Neuronal stem cell (in vitro differentiated cells): Measurements from ENCODE around the gene PSMB2.
A peak's percentile ranks its signal among the peaks of the same experiment; 100 is the strongest.

Experiments
- DNase-seq: peaks from one replicate; pipeline ENCODE4 v3.0.0-alpha.2; 2013; ENCODE audit warnings: low spot score
- H2AFZ ChIP-seq: one replicate; pipeline ENCODE4 v1.6.1; 2013; ENCODE audit warnings: mild to moderate bottlenecking, low read length, inconsistent platforms
- H2AK5ac ChIP-seq: 2 replicates; pipeline ENCODE4 v1.6.1; 2013; ENCODE audit warnings: low read depth, mild to moderate bottlenecking, inconsistent platforms, low read length, moderate library complexity, mixed read lengths
- H2BK120ac ChIP-seq: 2 replicates; pipeline ENCODE4 v1.6.1; 2013; ENCODE audit warnings: low read depth, mild to moderate bottlenecking, inconsistent platforms, low read length, moderate library complexity, mixed read lengths
- H2BK12ac ChIP-seq: one replicate; pipeline ENCODE4 v1.6.1; 2013; ENCODE audit warnings: low read length, inconsistent platforms
- H2BK15ac ChIP-seq: 2 replicates; pipeline ENCODE4 v1.6.1; 2013; ENCODE audit warnings: mild to moderate bottlenecking, low read length, inconsistent platforms, mixed read lengths
- H2BK5ac ChIP-seq: one replicate; pipeline ENCODE4 v1.6.1; 2013; ENCODE audit warnings: inconsistent platforms, mild to moderate bottlenecking, low read length, moderate library complexity
- H3K14ac ChIP-seq: one replicate; pipeline ENCODE4 v1.6.1; 2013; ENCODE audit warnings: low read length, inconsistent platforms
- H3K18ac ChIP-seq: 2 replicates; pipeline ENCODE4 v1.6.1; 2013; ENCODE audit warnings: low read length, inconsistent platforms
- H3K23ac ChIP-seq: 2 replicates; pipeline ENCODE4 v1.6.1; 2013; ENCODE audit warnings: low read depth, mild to moderate bottlenecking, mixed read lengths, low read length, inconsistent platforms; ENCODE audit not compliant: poor library complexity
- H3K27ac ChIP-seq: replicated peaks from 3 replicates; pipeline ENCODE4 v1.5.1; 2013; ENCODE audit warnings: low read length, inconsistent platforms
- H3K27me3 ChIP-seq, 3 experiments: 2 replicates each; pipeline ENCODE4 v1.6.1; 2013; ENCODE audit warnings: low read length in 3 of 3, mild to moderate bottlenecking in 2 of 3, inconsistent platforms in 1 of 3, low read depth in 1 of 3, mixed read lengths in 1 of 3, moderate library complexity in 1 of 3; ENCODE audit not compliant: control insufficient read depth in 3 of 3, insufficient read depth in 3 of 3
- H3K36me3 ChIP-seq, 2 donors: replicated peaks in 1 of 2; 2 replicates each; pipeline ENCODE4 v1.6.1; 2013; ENCODE audit warnings: low read length in 2 of 2; ENCODE audit not compliant: control insufficient read depth in 2 of 2, insufficient read depth in 2 of 2
- H3K4ac ChIP-seq: 2 replicates; pipeline ENCODE4 v1.6.1; 2013; ENCODE audit warnings: inconsistent platforms, mild to moderate bottlenecking, low read length, moderate library complexity
- H3K4me1 ChIP-seq, 2 donors: 1 replicate in 1 of 2; 2 replicates in 1 of 2; pipeline ENCODE4 v1.6.1; 2013; ENCODE audit warnings: low read length in 2 of 2, low read depth in 1 of 2; ENCODE audit not compliant: control insufficient read depth in 2 of 2, insufficient read depth in 1 of 2
- H3K4me2 ChIP-seq: one replicate; pipeline ENCODE4 v1.6.1; 2013; ENCODE audit warnings: mild to moderate bottlenecking, low read length, inconsistent platforms; ENCODE audit not compliant: insufficient read depth, poor library complexity, severe bottlenecking
- H3K4me3 ChIP-seq, 2 donors: 2 replicates each; pipeline ENCODE4 v1.5.1; 2013; ENCODE audit warnings: low read length in 2 of 2, mild to moderate bottlenecking in 2 of 2, inconsistent platforms in 1 of 2, moderate library complexity in 1 of 2
- H3K79me1 ChIP-seq: one replicate; pipeline ENCODE4 v1.6.1; 2013; ENCODE audit warnings: low read depth, mild to moderate bottlenecking, inconsistent platforms, low read length, moderate library complexity
- H3K9ac ChIP-seq: one replicate; pipeline ENCODE4 v1.6.1; 2013; ENCODE audit warnings: mild to moderate bottlenecking, low read depth, low read length, inconsistent platforms; ENCODE audit not compliant: poor library complexity
- H3K9me3 ChIP-seq, 2 donors: replicated peaks in 1 of 2; 2 replicates each; pipeline versions ENCODE3 to v1.6.1; 2013; ENCODE audit warnings: low read length in 2 of 2, mild to moderate bottlenecking in 2 of 2, inconsistent platforms in 1 of 2, low read depth in 1 of 2, mixed read lengths in 1 of 2, moderate library complexity in 1 of 2; ENCODE audit not compliant: control insufficient read depth in 2 of 2, insufficient read depth in 1 of 2
- H4K8ac ChIP-seq: one replicate; pipeline ENCODE4 v1.6.1; 2013; ENCODE audit warnings: low read depth, mild to moderate bottlenecking, inconsistent platforms, low read length, moderate library complexity
- H4K91ac ChIP-seq: one replicate; pipeline ENCODE4 v1.6.1; 2013; ENCODE audit warnings: low read length, low read depth, mild to moderate bottlenecking, inconsistent platforms; ENCODE audit not compliant: poor library complexity
- WGBS, 2 donors: extraction: QIAGEN DNeasy Blood & Tissue Kit; methylation state at CpG; one replicate each; pipeline ENCODE4 v1.1.7; 2013; ENCODE audit warnings: missing lambda C conversion rate in 2 of 2, mixed read lengths in 1 of 2; ENCODE audit not compliant: insufficient read length in 2 of 2, insufficient replicate concordance in 1 of 2; ENCODE audit errors: extremely low coverage in 2 of 2; 5-methylcytosine and 5-hydroxymethylcytosine counted together

PSMB2 gene

DNA sequence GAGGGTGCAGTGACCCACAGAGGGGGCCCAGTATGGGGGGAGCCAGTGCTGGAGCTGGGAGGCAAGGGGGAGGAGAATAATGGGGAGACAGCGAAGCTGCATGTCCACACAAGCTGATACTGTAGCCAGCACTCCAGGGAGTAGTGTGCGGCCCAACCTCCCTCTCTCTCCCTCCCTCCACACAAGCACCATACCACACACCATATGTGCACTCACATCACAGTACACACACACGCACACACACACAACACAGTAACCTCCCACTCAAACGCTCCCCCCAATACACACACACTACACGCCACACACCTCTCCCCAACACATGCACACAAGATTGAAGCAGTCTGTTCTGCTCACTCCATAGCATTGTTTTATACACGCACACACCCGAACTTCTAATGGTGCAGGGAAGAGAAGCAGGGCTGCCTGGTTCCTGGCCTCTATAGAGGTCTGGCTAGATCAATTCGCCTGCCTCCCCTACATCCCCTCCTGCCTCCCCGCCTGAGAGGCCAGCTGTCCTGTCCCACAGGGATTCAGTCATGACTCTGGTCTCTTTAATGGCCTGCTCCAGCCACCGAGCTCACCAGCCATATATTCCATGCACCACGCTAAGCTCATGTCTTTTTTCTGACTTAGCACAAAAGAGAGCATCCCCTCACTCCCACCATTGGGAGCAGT, 79.9 kb downstream of the PSMB2 start:
- H2BK15ac ChIP-seq, result no peak overlapping the region
- H3K4me3 ChIP-seq, result no peak overlapping the region
- peaks cover 10 to 13% of the 10 kb centered on the region in 2 donors for H3K4me1 ChIP-seq
- H3K36me3 ChIP-seq, result peaks cover 21 to 52% of the 10 kb centered on the region in 2 donors
- H2BK12ac ChIP-seq, result no peak overlapping the region
- peak overlapping the region; percentile 8 for H4K8ac ChIP-seq
- no peak overlapping the region for H2BK5ac ChIP-seq
- H3K4me2 ChIP-seq, result peak overlapping the region; percentile 3
- H3K14ac ChIP-seq, result no peak overlapping the region
- no peak overlapping the region for H3K23ac ChIP-seq
- no peak overlapping the region for H3K18ac ChIP-seq
- DNase-seq, result no peak
- H3K4ac ChIP-seq, result no peak overlapping the region
- H3K27me3 ChIP-seq, result no peaks in the 10 kb centered on the region
- no peak overlapping the region for H2BK120ac ChIP-seq
- H3K9ac ChIP-seq, result no peak overlapping the region
- H2AK5ac ChIP-seq, result no peak overlapping the region
- H4K91ac ChIP-seq, result no peak overlapping the region
- H2AFZ ChIP-seq, result no peak overlapping the region
- peaks cover 2% of the 10 kb centered on the region for H3K79me1 ChIP-seq
- no peak overlapping the region for H3K27ac ChIP-seq
- H3K9me3 ChIP-seq, result no peaks in the 10 kb centered on the region
- 100% methylated on average over 1 to 2 of the region's 11 CpGs for WGBS, 2 donors

- Histone ChIP-seq H4K91ac (no peak overlapping the region), H3K14ac (no peak overlapping the region), H3K36me3 (peaks cover 21 to 49% of the 10 kb centered on the region in 2 donors), H3K27ac (no peak overlapping the region), H4K8ac (no peak overlapping the region), H3K4me2 (peak overlapping the region; percentile 3), H3K23ac (peak overlapping the region; percentile 12), H3K18ac (no peak overlapping the region), H2AK5ac (no peak overlapping the region), H3K4me1 (peaks cover 11 to 22% of the 10 kb centered on the region in 2 donors), H3K4ac (no peak overlapping the region), H2BK120ac (no peak overlapping the region), H3K79me1 (peaks cover 2% of the 10 kb centered on the region), H3K9ac (no peak overlapping the region), H2BK5ac (no peak overlapping the region), H2BK15ac (no peak overlapping the region), H3K27me3 (no peaks in the 10 kb centered on the region), H3K4me3 (no peak overlapping the region), H2BK12ac (no peak overlapping the region), H3K9me3 (no peaks in the 10 kb centered on the region), H2AFZ (no peak overlapping the region)
- DNase-seq, result no peak
- no CpG with 5 or more reads among the region's 44 CpGs for WGBS, 2 donors
Measured at GRCh38 chr1:35560256-35561225, 80.8 kb downstream of the PSMB2 start.

DNA sequence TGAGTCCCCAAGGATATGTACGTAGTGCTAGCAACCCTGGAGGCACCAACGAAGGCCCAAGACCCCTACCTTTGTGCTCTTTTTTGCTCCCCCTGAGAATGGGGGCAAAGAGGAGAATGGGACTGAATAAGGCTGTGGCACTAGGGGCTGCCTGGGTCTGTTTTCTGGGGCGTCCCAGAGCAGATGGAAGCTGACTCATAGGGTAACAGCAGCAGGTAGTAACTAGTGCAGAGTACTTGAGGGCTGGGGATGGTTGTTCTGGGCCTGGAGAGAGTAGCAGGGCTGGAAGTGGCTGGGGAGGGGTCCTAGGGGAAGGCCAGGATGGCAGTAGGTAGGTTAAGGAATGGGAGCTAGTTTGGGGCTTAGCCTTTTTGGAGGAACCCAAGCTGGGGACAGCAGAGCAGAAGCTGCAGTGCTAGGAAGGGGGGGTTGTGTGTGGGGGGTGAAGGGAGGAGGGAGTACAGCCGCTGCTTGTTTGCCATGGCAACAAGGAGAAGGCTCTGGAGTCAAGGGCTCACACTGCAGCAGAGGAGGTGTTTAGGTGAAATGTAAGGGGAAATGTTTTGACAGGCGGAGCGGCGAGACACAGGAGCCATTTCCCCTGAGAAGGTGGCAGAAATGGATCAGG, 81.9 kb downstream of the PSMB2 start:
- H3K4me2 ChIP-seq, result no peak overlapping the region
- no peak overlapping the region for H3K23ac ChIP-seq
- no peak overlapping the region for H2BK12ac ChIP-seq
- H2AK5ac ChIP-seq, result no peak overlapping the region
- H2BK5ac ChIP-seq, result no peak overlapping the region
- no peak overlapping the region for H2BK120ac ChIP-seq
- no peak overlapping the region for H4K91ac ChIP-seq
- H3K4me3 ChIP-seq, result no peak overlapping the region
- H4K8ac ChIP-seq, result no peak overlapping the region
- H3K36me3 ChIP-seq, result peaks cover 18 to 43% of the 10 kb centered on the region in 2 donors
- H3K27ac ChIP-seq, result no peak overlapping the region
- H3K14ac ChIP-seq, result no peak overlapping the region
- WGBS, 2 donors, result no CpG with 5 or more reads among the region's 7 CpGs
- no peaks in the 10 kb centered on the region for H3K9me3 ChIP-seq
- H2AFZ ChIP-seq, result no peak overlapping the region
- H2BK15ac ChIP-seq, result no peak overlapping the region
- H3K4ac ChIP-seq, result no peak overlapping the region
- no peak for DNase-seq
- peaks cover 11 to 27% of the 10 kb centered on the region in 2 donors for H3K4me1 ChIP-seq
- H3K79me1 ChIP-seq, result peaks cover 5% of the 10 kb centered on the region
- H3K27me3 ChIP-seq, result no peaks in the 10 kb centered on the region
- no peak overlapping the region for H3K18ac ChIP-seq
- no peak overlapping the region for H3K9ac ChIP-seq
